PC-9 (cell line): ENCODE results near the gene NME7. TPM values are rescaled to one million over a fixed set of nuclear protein-coding genes. Genes with fewer than 3 reads are reported as not detected.

Experiments used
- BruUV-seq: library from RNA; stranded (reverse); fragments of 400-500 nt; replicated peaks from 2 replicates; lab custom pipeline; 2021; lab: Mats Ljungman, UMichigan
- CTCF ChIA-PET: fragments of 300-600 bp; sonication (Branson Sonifier 250); formaldehyde crosslinking; loops from one replicate; lab custom pipeline; 2022; ENCODE audit warnings: antibody characterized with exemption; lab: Charles Lee
- POLR2A ChIA-PET: fragments of 300-600 bp; sonication (Branson Sonifier 250); formaldehyde crosslinking; loops from one replicate; lab custom pipeline; 2022; ENCODE audit warnings: antibody characterized with exemption; ENCODE audit not compliant: unreplicated experiment; lab: Charles Lee
- DNase-seq, 2 experiments: peaks; one replicate each; pipeline versions ENCODE4 v3.0.0 to v3.0.0-alpha.2; 2015 to 2022; ENCODE audit warnings: mixed read lengths in 1 of 2
- H2AFZ ChIP-seq: fragments of 200-600 bp; sonication (generic); 2 replicates; pipeline ENCODE4 v1.8.1; 2017; ENCODE audit warnings: antibody characterized with exemption
- H3F3A ChIP-seq: fragments of 200-600 bp; sonication (generic); 2 replicates; pipeline ENCODE4 v1.8.1; 2017; ENCODE audit warnings: antibody characterized with exemption, mild to moderate bottlenecking, low read depth; ENCODE audit not compliant: insufficient read depth
- H3K27ac ChIP-seq: fragments of 200-600 bp; sonication (generic); 2 replicates; pipeline ENCODE4 v1.6.1; 2016; ENCODE audit warnings: mixed run types
- H3K27me3 ChIP-seq: fragments of 200-600 bp; sonication (generic); 2 replicates; pipeline ENCODE4 v1.6.1; 2016; ENCODE audit warnings: low read depth, mixed run types; ENCODE audit not compliant: insufficient read depth
- H3K36me3 ChIP-seq: fragments of 200-600 bp; sonication (generic); 2 replicates; pipeline ENCODE4 v1.6.1; 2016; ENCODE audit warnings: low read depth, mixed run types
- H3K4me1 ChIP-seq: fragments of 200-600 bp; sonication (generic); replicated peaks from 2 replicates; pipeline ENCODE4 v1.6.1; 2016; ENCODE audit warnings: mixed run types; ENCODE audit not compliant: insufficient read depth
- H3K4me2 ChIP-seq: fragments of 200-600 bp; sonication (generic); 2 replicates; pipeline ENCODE4 v1.6.1; 2017; ENCODE audit warnings: mixed run types
- H3K4me3 ChIP-seq: fragments of 200-600 bp; sonication (generic); 2 replicates; pipeline ENCODE4 v1.6.1; 2016; ENCODE audit warnings: mixed run types
- H3K79me2 ChIP-seq: fragments of 200-600 bp; sonication (generic); 2 replicates; pipeline ENCODE4 v1.6.1; 2017; ENCODE audit warnings: low read depth, mixed run types
- H3K9me2 ChIP-seq: fragments of 200-600 bp; sonication (generic); 2 replicates; pipeline ENCODE4 v1.8.1; 2017; ENCODE audit warnings: mild to moderate bottlenecking; ENCODE audit not compliant: insufficient read depth
- H3K9me3 ChIP-seq: fragments of 200-600 bp; sonication (generic); 2 replicates; pipeline ENCODE4 v1.8.1; 2016; ENCODE audit warnings: low read depth; ENCODE audit not compliant: insufficient read depth
- H4K20me1 ChIP-seq: fragments of 200-600 bp; sonication (generic); 2 replicates; pipeline ENCODE4 v1.8.1; 2017; ENCODE audit not compliant: insufficient read depth
- CTCF ChIP-seq: fragments of 200-600 bp; sonication (generic); conservative IDR thresholded peaks from 2 replicates; pipeline ENCODE4 v1.6.1; 2017; ENCODE audit warnings: mixed run types, antibody characterized with exemption, mild to moderate bottlenecking, moderate library complexity
- EZH2 ChIP-seq: fragments of 200-600 bp; sonication (generic); IDR thresholded peaks from 2 replicates; pipeline ENCODE4 v1.8.0; 2017; ENCODE audit warnings: antibody characterized with exemption, low read depth
- intact Hi-C: fragments of 100-400 bp; cut with micrococcal nuclease; formaldehyde crosslinking; loops from one replicate; pipeline ENCODE4 v1.10.0; 2022; ENCODE audit not compliant: unreplicated experiment
- total RNA-seq: library from RNA; stranded (reverse); gene quantifications from 2 replicates; pipeline ENCODE4 v1.2.3, GENCODE V29; 2021

The NME7 gene
- total RNA-seq, 1 experiment from 2014 or later, result 21.4 TPM

DNA sequence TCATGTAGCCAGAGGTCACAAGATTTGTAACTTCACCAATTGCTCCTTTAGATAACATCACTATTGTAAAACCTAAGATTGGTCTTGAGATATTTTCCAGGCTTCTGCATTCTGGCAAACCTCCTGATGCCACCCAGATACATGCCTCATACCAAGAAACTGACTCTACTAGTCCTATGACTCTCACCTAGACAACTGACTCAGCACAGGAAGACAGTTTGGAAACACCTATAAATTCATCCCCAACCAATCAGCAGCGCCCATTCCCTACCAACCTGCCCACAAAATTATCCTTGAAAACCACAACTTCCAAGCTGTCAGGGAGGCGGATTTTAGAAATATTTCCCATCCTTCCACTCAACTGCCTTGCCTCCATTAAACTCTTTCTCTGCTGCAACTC, 2.6 kb downstream of the NME7 start:
- TF ChIP-seq CTCF (no peak), EZH2 (no peak)
- Histone ChIP-seq H3F3A (peaks cover 23% of the 10 kb centered on the region; the same call in 1 of the 2 replicates), H3K4me3 (no peak overlapping the region), H3K9me3 (peaks cover 12% of the 10 kb centered on the region), H3K4me2 (peak overlapping the region; percentile 7; the same call in 1 of the 2 replicates), H3K27me3 (no peaks in the 10 kb centered on the region), H2AFZ (no peak overlapping the region), H3K79me2 (peaks cover 17% of the 10 kb centered on the region), H4K20me1 (no peaks in the 10 kb centered on the region; the same call in 1 of the 2 replicates), H3K4me1 (peaks cover 41% of the 10 kb centered on the region), H3K9me2 (peaks cover 6% of the 10 kb centered on the region; the same call in 1 of the 2 replicates), H3K27ac (peak overlapping the region; percentile 55; the same call in 1 of the 2 replicates), H3K36me3 (0 out of 2 replicates have a peak, but pooled peaks cover 5% of the 10 kb centered on the region)
- peak; percentile 48 to 76 for DNase-seq
- POLR2A ChIA-PET, result no interaction called here
- CTCF ChIA-PET, result interaction anchor here (0.6 to 0.9 kb wide), 2 partner anchors 68 to 1022 kb away, joined by 3 read pairs; no protein-coding TSS in a partner anchor
- no TSS peak for BruUV-seq
- intact Hi-C loops, result loop anchor here (5.0 kb wide), 2 partner anchors 122 to 258 kb away; partner anchors contain the start of genes ATP1B1 and SLC19A2

- Histone ChIP-seq H3F3A (peaks cover 18% of the 10 kb centered on the region; the same call in 1 of the 2 replicates), H3K9me2 (peaks cover 6% of the 10 kb centered on the region; the same call in 1 of the 2 replicates), H3K4me3 (no peak overlapping the region), H3K27ac (peak overlapping the region; percentile 26), H3K27me3 (no peaks in the 10 kb centered on the region), H3K36me3 (no peaks in the 10 kb centered on the region), H4K20me1 (no peaks in the 10 kb centered on the region; the same call in 1 of the 2 replicates), H2AFZ (no peak overlapping the region), H3K79me2 (no peaks in the 10 kb centered on the region), H3K4me1 (peaks cover 33% of the 10 kb centered on the region), H3K9me3 (peaks cover 12% of the 10 kb centered on the region), H3K4me2 (peak overlapping the region; percentile 52)
- CTCF ChIA-PET, result no interaction called here
- intact Hi-C loops, result no loop called here
- TF ChIP-seq CTCF (no peak), EZH2 (no peak)
- POLR2A ChIA-PET, result interaction anchor here (0.6 kb wide), 1 partner anchor 335 kb away, joined by 4 read pairs; no protein-coding TSS in a partner anchor
- peak; percentile 22 to 77 for DNase-seq
- BruUV-seq, result no TSS peak
These were observed 4.4 kb downstream of the NME7 start for GRCh38 chr1:169363046-169363730.

- H2AFZ ChIP-seq, result no peak overlapping the region
- H3K9me2 ChIP-seq, result peaks cover 6% of the 10 kb centered on the region; the same call in 1 of the 2 replicates
- peaks cover 11% of the 10 kb centered on the region; the same call in 1 of the 2 replicates for H3F3A ChIP-seq
- H4K20me1 ChIP-seq, result no peaks in the 10 kb centered on the region; the same call in 1 of the 2 replicates
- no peaks in the 10 kb centered on the region for H3K36me3 ChIP-seq
- H3K27me3 ChIP-seq, result no peaks in the 10 kb centered on the region
- intact Hi-C loops, result no loop called here
- H3K4me1 ChIP-seq, result peaks cover 26% of the 10 kb centered on the region
- H3K79me2 ChIP-seq, result no peaks in the 10 kb centered on the region
- DNase-seq, result no peak
- H3K4me3 ChIP-seq, result no peak overlapping the region
- BruUV-seq, result no TSS peak
- H3K9me3 ChIP-seq, result peaks cover 12% of the 10 kb centered on the region
- CTCF ChIA-PET, result no interaction called here
- H3K27ac ChIP-seq, result no peak overlapping the region
- no peak overlapping the region for H3K4me2 ChIP-seq
- no peak for TF ChIP-seq EZH2
- TF ChIP-seq CTCF, result no peak
- POLR2A ChIA-PET, result no interaction called here
These were observed 6.3 kb downstream of the NME7 start for GRCh38 chr1:169361281-169361680.
